Activated T-cell treated with anti-CD3 and anti-CD28 coated beads, Interleukin-2, amount 50 U/mL, for 24 hours (primary cell): ENCODE results near the gene THSD4.

Experiments
- DNase-seq: peaks from one replicate; pipeline ENCODE4 v3.0.0-alpha.2; 2020
- H3K27ac Mint-ChIP-seq: 2 replicates; pipeline ENCODE4 v1.8.0; 2020; ENCODE audit warnings: mild to moderate bottlenecking, mixed read lengths
- H3K27me3 Mint-ChIP-seq: 2 replicates; pipeline ENCODE4 v1.8.0; 2020; ENCODE audit warnings: mixed read lengths
- H3K36me3 Mint-ChIP-seq: 2 replicates; pipeline ENCODE4 v1.8.0; 2020; ENCODE audit warnings: low read depth, mixed read lengths
- H3K4me1 Mint-ChIP-seq: 2 replicates; pipeline ENCODE4 v1.8.0; 2020; ENCODE audit warnings: low read depth, mixed read lengths
- H3K4me3 Mint-ChIP-seq: 2 replicates; pipeline ENCODE4 v1.8.0; 2020; ENCODE audit warnings: mild to moderate bottlenecking, moderate library complexity, mixed read lengths
- H3K9me3 Mint-ChIP-seq: 2 replicates; pipeline ENCODE4 v1.8.0; 2020; ENCODE audit warnings: mixed read lengths

THSD4 gene

GRCh38 chr15:71110405-71111180 is 4.7 kb upstream of the THSD4 start:
- no peak overlapping the region for H3K4me3 Mint-ChIP-seq
- H3K27me3 Mint-ChIP-seq = peaks cover 28% of the 10 kb centered on the region
- no peaks in the 10 kb centered on the region for H3K9me3 Mint-ChIP-seq
- H3K36me3 Mint-ChIP-seq = no peaks in the 10 kb centered on the region
- peaks cover 4% of the 10 kb centered on the region for H3K4me1 Mint-ChIP-seq
- no peak for DNase-seq
- H3K27ac Mint-ChIP-seq = no peak overlapping the region

DNA sequence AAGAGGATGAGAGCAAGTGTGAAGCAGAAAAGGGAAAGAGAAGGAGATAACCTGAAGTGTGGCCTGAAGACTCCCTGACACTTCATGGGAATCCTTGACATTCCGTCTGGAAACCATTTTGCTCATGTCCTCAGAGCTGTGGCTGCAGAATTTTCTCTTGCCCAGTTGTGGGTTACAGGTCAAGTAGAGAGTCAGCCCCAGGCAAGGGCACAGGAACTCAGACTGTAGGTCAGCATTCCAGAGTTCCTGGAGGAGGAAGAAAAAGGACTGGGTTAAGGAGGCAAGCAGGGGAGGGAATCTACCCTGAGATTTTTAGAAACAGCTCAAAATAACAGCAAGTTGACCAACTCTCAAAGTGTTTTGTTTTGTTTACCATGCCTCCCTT is 4.1 kb upstream of the THSD4 start:
- no peaks in the 10 kb centered on the region for H3K36me3 Mint-ChIP-seq
- no peak overlapping the region for H3K4me3 Mint-ChIP-seq
- H3K9me3 Mint-ChIP-seq = no peaks in the 10 kb centered on the region
- peaks cover 6% of the 10 kb centered on the region for H3K4me1 Mint-ChIP-seq
- peaks cover 30% of the 10 kb centered on the region for H3K27me3 Mint-ChIP-seq
- H3K27ac Mint-ChIP-seq = no peak overlapping the region
- no peak for DNase-seq

- Mint-ChIP-seq H3K4me1 (peaks cover 12% of the 10 kb centered on the region), H3K4me3 (no peak overlapping the region), H3K27me3 (peaks cover 38% of the 10 kb centered on the region), H3K36me3 (no peaks in the 10 kb centered on the region), H3K27ac (no peak overlapping the region), H3K9me3 (no peaks in the 10 kb centered on the region)
- DNase-seq = no peak
Observed at GRCh38 chr15:71111950-71112349, 3.3 kb upstream of the THSD4 start.

GRCh38 chr15:71112429-71112828 is 2.8 kb upstream of the THSD4 start:
- Mint-ChIP-seq H3K4me1 (peaks cover 12% of the 10 kb centered on the region), H3K27me3 (peaks cover 43% of the 10 kb centered on the region), H3K27ac (no peak overlapping the region), H3K9me3 (no peaks in the 10 kb centered on the region), H3K4me3 (no peak overlapping the region), H3K36me3 (no peaks in the 10 kb centered on the region)
- no peak for DNase-seq

GRCh38 chr15:71114066-71114680 is 1.1 kb upstream of the THSD4 start:
- no peak overlapping the region for H3K4me3 Mint-ChIP-seq
- H3K4me1 Mint-ChIP-seq = peaks cover 12% of the 10 kb centered on the region
- H3K27ac Mint-ChIP-seq = no peak overlapping the region
- H3K9me3 Mint-ChIP-seq = no peaks in the 10 kb centered on the region
- no peaks in the 10 kb centered on the region for H3K36me3 Mint-ChIP-seq
- DNase-seq = no peak
- peaks cover 57% of the 10 kb centered on the region for H3K27me3 Mint-ChIP-seq

GRCh38 chr15:71115567-71116351 is 488 bp downstream of the THSD4 start:
- Mint-ChIP-seq H3K4me3 (peak overlapping the region; percentile 65), H3K9me3 (no peaks in the 10 kb centered on the region), H3K4me1 (peaks cover 12% of the 10 kb centered on the region), H3K27me3 (peaks cover 71% of the 10 kb centered on the region), H3K36me3 (no peaks in the 10 kb centered on the region), H3K27ac (no peak overlapping the region)
- DNase-seq = no peak

DNA sequence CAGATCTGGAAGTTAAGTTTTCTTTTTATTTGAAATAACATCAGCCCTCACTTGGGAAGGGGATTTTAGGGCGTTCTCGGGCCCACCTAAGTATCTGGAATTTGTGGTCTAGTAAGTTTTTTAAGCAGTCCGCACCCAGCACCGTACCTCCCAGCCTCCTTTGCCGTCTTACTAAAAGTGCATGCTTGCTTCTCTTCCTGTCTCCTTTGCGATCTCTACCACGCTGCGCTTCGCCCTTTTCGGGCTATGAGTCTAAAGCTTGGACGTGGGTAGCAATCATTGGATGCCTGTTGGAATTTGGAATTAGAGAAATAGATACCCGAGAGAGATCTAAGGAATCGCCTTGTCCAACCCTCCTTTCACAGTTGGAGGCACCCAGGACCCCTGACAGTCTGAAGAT is 1.1 kb downstream of the THSD4 start:
- H3K4me3 Mint-ChIP-seq = peak overlapping the region; percentile 63
- H3K36me3 Mint-ChIP-seq = no peaks in the 10 kb centered on the region
- H3K9me3 Mint-ChIP-seq = no peaks in the 10 kb centered on the region
- peaks cover 73% of the 10 kb centered on the region for H3K27me3 Mint-ChIP-seq
- peaks cover 12% of the 10 kb centered on the region for H3K4me1 Mint-ChIP-seq
- no peak overlapping the region for H3K27ac Mint-ChIP-seq
- no peak for DNase-seq

- Mint-ChIP-seq H3K27me3 (peaks cover 78% of the 10 kb centered on the region), H3K36me3 (no peaks in the 10 kb centered on the region), H3K4me3 (no peak overlapping the region), H3K9me3 (no peaks in the 10 kb centered on the region), H3K4me1 (peaks cover 12% of the 10 kb centered on the region), H3K27ac (no peak overlapping the region)
- no peak for DNase-seq
Observed at GRCh38 chr15:71116942-71117341, 1.7 kb downstream of the THSD4 start.

GRCh38 chr15:71117714-71118305 is 2.5 kb downstream of the THSD4 start:
- H3K9me3 Mint-ChIP-seq = no peaks in the 10 kb centered on the region
- H3K4me3 Mint-ChIP-seq = no peak overlapping the region
- H3K27me3 Mint-ChIP-seq = peaks cover 86% of the 10 kb centered on the region
- H3K27ac Mint-ChIP-seq = no peak overlapping the region
- peaks cover 12% of the 10 kb centered on the region for H3K4me1 Mint-ChIP-seq
- no peaks in the 10 kb centered on the region for H3K36me3 Mint-ChIP-seq
- DNase-seq = no peak

DNA sequence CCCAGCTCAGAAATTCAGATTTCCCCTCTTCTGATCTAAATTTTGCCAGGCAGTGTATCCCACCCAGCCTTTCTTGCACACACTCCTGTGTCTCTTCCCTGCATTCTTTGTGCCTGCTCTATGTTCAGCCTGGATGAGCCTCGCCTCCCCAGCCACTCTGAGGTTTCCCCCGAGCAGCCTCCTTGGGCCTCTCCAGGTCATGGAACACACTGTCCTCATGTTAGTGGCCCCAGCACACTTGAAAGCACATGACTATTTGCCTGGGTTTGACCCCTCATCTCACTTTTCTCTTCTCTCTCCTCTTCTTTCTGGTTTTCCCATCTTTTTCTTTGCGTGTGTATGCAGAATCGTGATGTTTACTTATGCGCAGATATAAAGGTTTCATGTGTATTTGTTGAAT is 3.1 kb downstream of the THSD4 start:
- H3K9me3 Mint-ChIP-seq = no peaks in the 10 kb centered on the region
- H3K4me3 Mint-ChIP-seq = no peak overlapping the region
- H3K27ac Mint-ChIP-seq = no peak overlapping the region
- peaks cover 91% of the 10 kb centered on the region for H3K27me3 Mint-ChIP-seq
- peaks cover 12% of the 10 kb centered on the region for H3K4me1 Mint-ChIP-seq
- no peak for DNase-seq
- H3K36me3 Mint-ChIP-seq = no peaks in the 10 kb centered on the region

DNA sequence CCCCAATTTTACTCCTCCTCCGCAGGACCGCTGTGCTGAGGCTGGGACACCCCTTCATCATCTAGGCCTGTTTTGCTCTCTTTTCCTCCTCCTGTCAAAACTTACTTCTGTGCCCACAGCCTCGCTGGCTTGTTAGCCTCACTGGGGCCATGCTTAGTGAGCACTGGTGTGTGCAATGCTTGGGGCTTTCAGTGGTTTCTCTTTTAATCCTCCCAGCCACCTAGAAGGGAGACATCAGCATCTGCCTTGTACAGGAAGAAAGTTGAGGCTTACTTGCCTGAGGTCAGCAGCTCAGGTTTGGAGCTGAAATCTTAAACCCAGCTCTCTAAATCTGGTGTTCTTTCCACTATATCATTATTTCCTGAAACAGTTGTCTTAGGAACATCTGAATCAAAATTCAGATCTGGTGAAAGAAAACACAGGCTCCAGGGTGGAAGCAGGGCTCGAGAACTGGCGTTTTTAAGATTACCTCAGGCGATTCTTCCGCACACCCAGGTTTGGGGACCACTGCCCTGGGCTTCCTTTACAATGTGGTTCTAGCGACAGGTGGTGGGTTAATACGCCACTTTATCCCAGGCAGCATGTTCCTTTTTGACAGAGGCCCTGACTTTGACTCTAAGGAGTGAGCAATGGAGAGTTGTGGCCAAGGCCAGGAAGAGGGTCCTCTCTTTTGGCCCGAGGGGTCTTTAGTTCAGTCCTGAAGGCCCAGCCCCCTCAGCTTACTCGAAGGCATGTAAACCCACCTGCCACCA is 3.8 kb downstream of the THSD4 start:
- H3K36me3 Mint-ChIP-seq = no peaks in the 10 kb centered on the region
- H3K4me1 Mint-ChIP-seq = peaks cover 12% of the 10 kb centered on the region
- H3K9me3 Mint-ChIP-seq = no peaks in the 10 kb centered on the region
- H3K27ac Mint-ChIP-seq = no peak overlapping the region
- no peak overlapping the region for H3K4me3 Mint-ChIP-seq
- no peak for DNase-seq
- peaks cover 90% of the 10 kb centered on the region for H3K27me3 Mint-ChIP-seq

DNA sequence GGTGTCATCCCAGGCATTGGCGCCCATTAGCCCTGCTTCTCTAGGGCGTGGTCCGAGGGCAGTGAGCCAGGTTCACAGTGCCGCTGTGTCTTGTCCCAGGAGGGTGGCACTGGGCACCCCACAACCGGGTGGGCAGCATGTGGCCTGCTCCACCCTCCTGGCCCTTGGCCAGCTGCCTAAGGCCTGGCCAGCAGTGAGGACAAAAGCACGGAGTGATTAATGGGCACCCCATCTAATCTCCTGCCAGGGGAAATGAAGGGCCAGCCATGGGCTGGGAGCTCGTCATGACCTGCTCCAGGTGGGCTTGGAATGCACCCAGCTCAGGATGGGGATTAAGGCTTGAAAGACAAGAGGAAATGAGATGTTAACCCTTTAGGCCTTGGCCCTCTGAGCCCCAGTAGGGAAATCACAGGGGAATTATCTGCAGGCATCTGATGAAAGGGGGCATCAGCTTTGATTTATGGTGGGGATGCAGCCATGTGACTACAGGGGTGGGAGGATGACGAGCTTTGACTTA is 5.2 kb downstream of the THSD4 start:
- no peaks in the 10 kb centered on the region for H3K36me3 Mint-ChIP-seq
- H3K4me1 Mint-ChIP-seq = peaks cover 8% of the 10 kb centered on the region
- no peak overlapping the region for H3K27ac Mint-ChIP-seq
- peaks cover 78% of the 10 kb centered on the region for H3K27me3 Mint-ChIP-seq
- DNase-seq = no peak
- H3K4me3 Mint-ChIP-seq = no peak overlapping the region
- no peaks in the 10 kb centered on the region for H3K9me3 Mint-ChIP-seq

- Mint-ChIP-seq H3K27ac (no peak overlapping the region), H3K4me3 (no peak overlapping the region), H3K27me3 (peaks cover 74% of the 10 kb centered on the region), H3K4me1 (peaks cover 3% of the 10 kb centered on the region), H3K36me3 (no peaks in the 10 kb centered on the region), H3K9me3 (no peaks in the 10 kb centered on the region)
- no peak for DNase-seq
Observed at GRCh38 chr15:71121442-71121841, 6.2 kb downstream of the THSD4 start.
